ENCODE data around the gene ATP8B3.

ATP8B3 gene

GRCh38 chr19:1816530-1817298 lies 4.6 kb upstream of the ATP8B3 start:
- DNase-seq (ENCODE audit: low read depth in 3 of 3): no peak

GRCh38 chr19:1815605-1816529 lies 3.8 kb upstream of the ATP8B3 start:
- no peak for DNase-seq (ENCODE audit: low read depth in 3 of 3)

DNA sequence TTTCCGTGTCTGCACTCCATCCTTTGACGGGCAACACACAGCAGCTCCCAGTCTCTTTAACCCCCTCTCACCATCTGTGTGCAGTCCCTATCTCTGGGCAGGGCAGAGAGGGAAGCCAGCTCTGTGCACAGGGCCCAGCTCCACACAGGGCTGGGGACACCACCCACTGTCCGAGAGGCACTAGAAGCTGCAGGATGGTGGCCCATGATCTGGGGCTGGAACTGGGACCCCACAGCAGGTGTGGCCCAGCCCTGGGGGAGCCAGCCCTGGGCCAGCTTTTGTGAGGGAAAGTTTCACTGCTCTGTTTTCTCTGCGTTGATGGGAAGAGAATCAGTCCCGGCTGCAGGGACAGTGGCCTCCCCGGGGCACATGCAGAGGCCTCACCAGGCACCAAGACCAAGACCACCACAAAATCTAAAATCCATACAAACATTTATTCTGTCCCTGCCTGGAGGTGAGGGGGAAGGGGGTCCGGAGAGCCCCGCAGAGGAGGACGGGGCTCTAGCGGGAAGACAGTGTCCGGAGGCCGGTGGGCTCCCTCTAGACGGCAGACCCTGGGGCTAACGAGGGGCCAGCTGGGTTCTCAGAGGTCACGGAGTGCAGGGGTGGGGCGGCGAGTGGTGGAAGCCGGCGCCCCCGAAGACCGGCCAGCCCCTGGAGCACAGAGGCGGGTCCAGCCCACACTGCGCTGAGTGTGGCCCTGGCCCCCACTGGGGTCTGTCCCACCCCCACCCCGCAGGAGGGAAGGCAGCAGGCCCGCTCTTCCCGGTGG lies 2.9 kb upstream of the ATP8B3 start:
- no peak for DNase-seq (ENCODE audit: low read depth in 3 of 3)

DNA sequence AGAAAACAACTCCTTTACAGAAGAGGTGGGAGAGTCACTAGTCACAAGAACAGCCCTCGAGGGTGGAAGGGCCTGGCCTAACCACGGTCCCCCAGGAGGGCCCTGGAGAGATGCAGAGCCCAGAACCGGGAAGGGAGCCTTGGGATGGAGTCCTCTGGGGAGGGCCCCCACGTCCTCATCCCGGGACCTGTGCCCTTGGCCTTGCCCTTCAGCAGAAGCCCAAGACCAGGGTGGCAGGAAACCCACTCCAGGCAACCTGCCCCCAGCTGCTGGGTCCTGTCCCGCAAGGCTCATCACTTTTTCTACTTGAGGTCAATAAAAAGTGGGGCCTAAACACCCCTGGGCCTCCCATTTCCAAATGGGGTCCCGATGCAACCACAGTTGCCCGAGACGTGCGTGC lies 2.3 kb upstream of the ATP8B3 start:
- no peak for DNase-seq (ENCODE audit: low read depth in 3 of 3)

DNA sequence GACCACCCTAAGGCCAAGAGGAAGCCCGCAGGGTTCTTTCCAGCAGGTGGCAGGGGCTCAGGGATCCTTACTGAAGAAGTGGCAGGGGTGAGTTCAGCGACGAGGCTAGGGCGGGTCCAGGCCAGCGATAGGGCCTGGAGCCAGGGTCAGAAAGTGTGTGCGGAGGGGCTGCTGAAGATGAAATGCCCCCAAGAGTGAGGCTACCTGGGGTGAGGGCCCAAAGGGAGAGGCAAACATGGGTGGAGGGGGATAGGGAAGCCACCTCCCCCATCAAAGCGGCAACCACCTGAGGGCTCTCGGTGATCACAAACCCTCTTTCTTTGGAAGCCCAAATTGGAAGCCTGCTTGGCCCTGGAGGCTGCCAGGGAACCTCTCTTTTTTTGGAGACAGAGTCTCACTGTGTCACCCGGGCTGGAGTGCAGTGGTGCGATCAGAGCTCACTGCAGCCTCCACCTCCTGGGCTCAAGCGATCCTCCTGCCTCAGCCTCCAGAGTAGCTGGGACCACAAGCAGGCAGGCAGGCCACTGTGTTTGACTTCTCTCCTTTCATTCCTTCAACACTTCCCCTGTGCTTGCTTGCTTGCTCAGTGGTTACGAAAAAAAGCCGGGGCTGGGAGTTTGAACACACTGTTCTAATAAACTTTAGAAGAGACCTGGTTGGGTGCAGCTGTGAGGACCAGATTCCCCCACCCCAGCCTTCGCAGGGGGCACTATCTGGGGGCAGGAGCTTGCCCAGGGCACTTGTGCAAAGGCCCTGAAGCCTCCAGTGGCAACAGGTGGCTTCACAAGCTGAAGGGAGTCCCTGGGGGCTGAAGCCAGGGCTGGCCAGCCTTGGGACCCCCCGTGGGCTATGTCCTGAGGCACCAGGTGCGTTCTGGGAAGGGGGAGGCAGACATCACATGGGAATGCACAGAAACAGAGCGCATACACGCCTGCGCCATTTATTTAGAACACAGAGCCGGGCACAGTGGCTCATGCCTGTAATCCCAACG lies 1.4 kb upstream of the ATP8B3 start:
- no peak for DNase-seq (ENCODE audit: low read depth in 3 of 3)

DNA sequence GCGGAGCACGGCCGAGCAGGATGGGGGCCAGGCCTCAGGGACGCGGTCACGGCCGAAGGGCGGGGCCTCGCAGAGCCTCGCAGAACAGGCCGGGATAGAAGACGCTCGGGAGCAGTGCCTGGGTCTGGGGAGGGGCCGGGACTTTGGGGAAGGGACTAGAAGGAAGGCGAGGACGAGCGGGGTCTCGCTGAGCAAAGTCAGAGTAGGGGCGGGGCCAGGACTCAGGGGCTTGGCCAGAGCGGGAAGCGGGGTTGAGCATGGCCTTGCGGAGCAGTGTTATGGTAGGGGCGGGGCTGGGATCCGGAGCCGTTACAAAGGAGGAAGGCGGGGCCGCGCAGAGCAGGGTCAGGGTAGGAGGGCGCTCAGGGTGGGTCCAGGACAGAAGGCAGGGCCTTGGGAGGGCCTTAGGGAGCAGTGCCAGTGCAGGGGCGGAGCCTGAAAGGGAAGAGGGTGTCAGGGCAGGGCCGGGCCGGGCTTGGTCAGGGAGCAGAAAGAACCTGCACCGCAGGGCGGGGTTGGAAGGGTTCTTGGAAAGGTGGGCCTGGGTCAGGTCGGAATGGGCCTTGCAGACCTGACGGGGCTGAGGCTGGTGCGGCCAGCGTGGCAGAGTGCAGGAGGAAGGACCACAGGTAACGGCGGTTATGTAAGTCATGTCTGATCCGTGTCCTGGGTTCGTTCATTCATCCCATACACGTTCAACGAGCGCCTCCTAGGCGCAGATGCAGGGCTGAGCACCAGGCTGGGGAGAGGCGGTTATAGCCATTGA lies 533 bp upstream of the ATP8B3 start:
- DNase-seq (ENCODE audit: low read depth in 3 of 3): peak; percentile 74 to 86 (median 85)

DNA sequence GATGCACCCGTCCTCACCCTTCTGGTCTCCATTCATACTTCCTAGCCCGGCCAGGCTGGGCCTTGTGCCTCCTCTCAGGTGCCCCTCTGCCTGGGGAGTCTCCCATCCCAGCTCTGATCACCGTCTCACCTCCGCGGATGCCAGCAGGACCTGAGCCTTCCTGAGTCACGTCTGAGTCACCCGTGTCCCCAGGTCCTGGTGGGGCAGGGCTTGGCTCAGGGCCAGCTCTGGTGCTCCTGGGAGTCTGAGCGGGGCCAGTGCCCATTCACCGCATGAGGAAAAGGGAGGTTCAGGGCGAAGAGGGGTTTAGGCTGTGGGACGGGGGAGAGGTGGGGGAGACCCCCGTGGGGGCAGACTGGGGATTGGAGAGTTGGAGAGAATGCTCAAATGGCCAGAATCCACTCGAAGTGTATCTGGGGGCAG lies 593 bp downstream of the ATP8B3 start:
- DNase-seq (ENCODE audit: low read depth in 3 of 3): peak; percentile 18 to 59 (median 32)

DNA sequence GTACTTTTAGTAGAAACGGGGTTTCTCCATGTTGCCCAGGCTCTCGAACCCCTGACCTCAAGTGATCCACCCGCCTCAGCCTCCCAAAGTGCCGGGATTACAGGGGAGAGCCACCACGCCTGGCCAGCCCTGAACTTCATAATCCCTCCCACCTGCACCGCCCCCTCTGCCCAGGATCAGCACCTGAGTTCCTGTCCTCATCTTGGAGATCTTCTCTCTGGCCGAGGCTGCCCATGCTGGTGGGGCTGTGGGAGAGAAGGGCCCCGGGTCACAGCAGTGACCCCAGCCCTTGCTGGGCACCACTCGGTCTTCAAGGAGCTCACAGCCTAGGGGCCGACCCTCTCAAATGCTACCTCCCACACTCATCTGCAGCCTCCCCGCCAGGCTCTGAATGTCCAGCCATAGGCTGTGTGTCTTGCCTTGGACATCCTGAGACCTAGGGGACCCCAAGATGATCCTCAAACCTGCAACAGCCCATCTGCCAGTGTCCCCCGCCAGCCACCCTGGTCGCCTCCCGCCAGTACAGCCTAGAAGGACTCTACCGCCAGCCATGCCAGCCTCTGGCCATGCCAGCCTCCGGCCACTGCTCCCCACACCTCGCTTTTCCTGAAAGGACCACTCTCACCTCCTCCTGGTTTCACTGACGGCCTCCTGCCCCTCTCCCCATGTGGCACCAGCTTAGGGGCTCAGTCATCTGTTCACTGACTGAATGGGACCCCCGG lies 1.5 kb downstream of the ATP8B3 start:
- no peak for DNase-seq (ENCODE audit: low read depth in 3 of 3)

- DNase-seq (ENCODE audit: low read depth in 3 of 3): no peak
Measured at GRCh38 chr19:1809678-1810077, 2.4 kb downstream of the ATP8B3 start.

DNA sequence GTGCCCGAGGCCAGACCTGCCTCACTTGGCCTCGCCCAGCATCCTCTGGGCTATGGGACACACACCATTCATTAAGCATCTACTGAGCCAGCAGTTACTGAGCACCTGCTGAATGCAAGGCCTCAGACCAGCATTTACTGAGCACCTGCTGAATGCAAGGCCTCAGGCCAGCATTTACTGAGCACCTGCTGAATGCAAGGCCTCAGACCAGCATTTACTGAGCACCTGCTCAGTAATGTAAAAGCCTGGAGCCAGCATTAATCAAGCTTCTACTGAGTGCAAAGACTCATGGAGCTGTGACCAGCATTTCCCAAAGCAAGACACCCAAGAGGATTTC lies 3.7 kb downstream of the ATP8B3 start:
- DNase-seq (ENCODE audit: low read depth in 3 of 3): no peak

DNA sequence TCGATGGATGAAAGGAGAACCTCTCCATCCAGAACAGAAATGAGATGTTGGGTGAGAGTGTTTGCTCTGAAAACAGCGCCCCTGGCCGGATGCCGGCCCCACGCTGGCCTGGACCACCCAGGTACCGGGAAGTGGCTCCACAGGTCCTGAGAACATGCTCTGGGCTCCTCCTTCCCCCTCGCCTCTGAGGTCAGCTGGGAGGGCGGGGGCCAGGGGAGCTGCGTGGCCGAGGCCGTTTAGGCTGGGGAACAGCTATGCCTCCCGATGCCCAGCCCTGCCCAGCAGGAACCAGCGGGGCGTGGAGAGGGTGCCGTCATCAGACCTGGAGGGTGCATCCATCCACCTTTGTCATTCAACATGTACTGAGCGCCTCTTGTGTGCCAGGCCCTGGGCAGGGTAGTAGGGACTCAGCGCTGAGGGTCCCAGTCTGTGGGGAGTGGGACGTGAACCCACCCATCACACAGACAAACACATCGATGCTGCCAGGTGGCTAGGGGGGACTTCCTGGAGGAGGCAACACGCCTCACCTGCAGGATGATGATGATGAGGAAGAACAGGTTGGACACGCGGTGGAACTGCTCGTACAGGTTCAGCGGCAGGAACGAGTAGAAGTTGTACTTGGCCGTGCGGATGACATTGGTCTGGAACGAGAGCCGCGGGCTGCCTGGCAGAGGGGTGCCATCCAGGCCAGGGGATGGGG lies 4.2 kb downstream of the ATP8B3 start:
- DNase-seq (ENCODE audit: low read depth in 3 of 3): no peak

- DNase-seq (ENCODE audit: low read depth in 3 of 3): no peak
Measured at GRCh38 chr19:1807030-1807694, 4.9 kb downstream of the ATP8B3 start.

DNA sequence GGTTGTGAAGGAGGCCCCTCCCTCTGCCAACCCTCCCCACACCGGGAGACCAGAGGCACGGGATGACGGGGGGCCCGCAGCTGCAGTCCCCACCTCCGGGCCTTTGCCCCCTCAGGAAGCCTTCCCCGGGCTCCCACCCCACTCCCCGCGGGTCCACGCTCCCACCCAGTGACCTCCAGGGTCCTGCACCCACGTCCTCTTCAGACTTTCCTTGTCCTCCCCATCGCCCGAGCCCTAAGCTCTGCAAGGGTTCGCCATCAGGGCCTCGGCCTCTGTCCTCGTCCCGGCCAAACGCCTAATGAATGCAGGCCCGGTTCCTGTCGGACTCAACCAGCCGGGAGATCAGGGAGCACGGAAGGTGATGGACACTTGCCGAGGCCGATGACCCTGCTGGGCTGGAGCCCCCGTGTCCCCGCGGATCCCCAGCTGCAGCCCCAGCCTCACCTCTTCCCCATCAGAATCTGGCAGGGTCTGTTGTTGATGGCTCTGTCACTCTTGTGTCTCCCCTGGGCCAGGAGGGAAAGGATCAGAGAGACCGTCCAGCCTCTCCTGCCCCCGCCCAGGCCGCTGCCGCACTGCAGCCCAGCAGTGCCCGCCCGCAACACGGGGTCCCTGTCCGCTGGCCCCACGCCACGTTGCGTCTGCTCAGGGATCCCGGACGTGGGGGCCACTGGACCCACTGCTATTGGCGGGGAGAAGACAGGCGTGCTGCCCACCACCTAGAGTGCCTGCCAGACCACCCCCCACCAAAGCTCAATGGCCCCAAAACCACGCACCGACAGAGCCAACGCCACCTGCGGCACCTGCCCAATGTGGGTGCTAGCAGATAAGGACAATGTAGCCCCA lies 5.7 kb downstream of the ATP8B3 start:
- DNase-seq (ENCODE audit: low read depth in 3 of 3): no peak

DNA sequence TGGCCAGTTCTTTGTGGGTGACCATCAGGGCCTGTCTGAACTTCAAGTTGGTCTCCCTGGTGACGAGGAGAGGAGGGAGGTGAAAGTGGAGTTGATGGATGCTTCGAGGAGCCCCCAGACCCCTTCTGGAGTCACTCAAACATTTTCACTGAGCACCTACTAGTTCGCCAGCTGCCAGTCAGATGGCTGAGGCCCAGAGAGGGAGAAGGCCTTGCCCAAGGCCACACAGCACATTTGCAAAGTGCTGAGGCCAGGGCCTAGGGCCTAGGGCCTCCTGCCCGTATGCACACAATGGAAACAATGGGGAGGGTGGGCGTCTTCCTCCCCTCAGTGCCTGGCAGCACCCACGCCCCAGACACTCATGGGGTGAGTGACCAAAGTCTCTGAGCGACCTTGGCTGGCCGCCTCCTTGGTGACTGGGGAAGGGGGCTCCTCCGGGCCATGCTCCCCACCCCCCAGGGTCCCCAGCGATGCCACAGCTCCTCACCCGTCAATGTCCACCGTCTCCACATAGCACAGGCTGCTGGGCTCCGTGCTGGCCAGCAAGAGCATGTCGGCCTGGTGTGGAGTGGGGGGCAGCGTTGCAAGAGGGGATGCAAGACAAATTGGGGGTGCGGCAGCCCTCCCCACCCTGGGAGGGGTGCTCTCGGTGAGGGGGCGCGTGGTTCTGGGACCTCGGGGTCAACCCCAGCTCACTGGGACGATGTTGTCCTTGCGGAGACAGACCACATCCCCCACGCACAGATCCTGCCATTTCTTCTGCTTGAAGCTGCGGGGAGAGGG lies 6.5 kb downstream of the ATP8B3 start:
- no peak for DNase-seq (ENCODE audit: low read depth in 3 of 3)

- no peak for DNase-seq (ENCODE audit: low read depth in 3 of 3)
Measured at GRCh38 chr19:1804858-1805257, 7.2 kb downstream of the ATP8B3 start.

GRCh38 chr19:1799695-1800342 lies 12.3 kb downstream of the ATP8B3 start:
- no peak for DNase-seq (ENCODE audit: low read depth in 3 of 3)

Measured in stimulated activated CD4-positive, alpha-beta T cell treated with anti-CD3 and anti-CD28 coated beads, TNF-alpha, amount 100 ng/mL, for 48 hours (primary cell).